Tibial nerve (tissue), 4 donors: ENCODE measurements around the gene GFPT2. TPM values are rescaled to one million over a fixed set of nuclear protein-coding genes. Genes with fewer than 3 reads are reported as not detected.
A peak's percentile ranks its signal among the peaks of the same experiment; 100 is the strongest.

ENCODE experiments used
- DNase-seq, 2 donors: peaks; one replicate each; pipeline ENCODE4 v3.0.0-alpha.2; 2019; ENCODE audit warnings: low spot score in 2 of 2
- H3K27ac ChIP-seq, 4 donors: fragments of 200-600 bp; sonication (generic) in 3 of 4; one replicate each; pipeline ENCODE4 v1.5.1; 2017 to 2019; ENCODE audit warnings: mild to moderate bottlenecking in 1 of 4
- H3K27me3 ChIP-seq, 2 donors: fragments of 200-600 bp; sonication (generic) in 1 of 2; one replicate each; pipeline versions ENCODE4 v1.5.1 to v1.6.0; 2017 to 2019
- H3K36me3 ChIP-seq, 3 donors: fragments of 200-600 bp; sonication (generic); one replicate each; pipeline ENCODE4 v1.5.1; 2018 to 2019
- H3K4me1 ChIP-seq, 4 donors: fragments of 200-600 bp; sonication (generic) in 3 of 4; one replicate each; pipeline ENCODE4 v1.5.1; 2017 to 2019
- H3K4me3 ChIP-seq, 4 donors: fragments of 200-600 bp; sonication (generic) in 3 of 4; one replicate each; pipeline ENCODE4 v1.5.1; 2017 to 2019; ENCODE audit warnings: mild to moderate bottlenecking in 1 of 4, moderate library complexity in 1 of 4
- H3K9me3 ChIP-seq, 4 donors: fragments of 200-600 bp; sonication (generic) in 3 of 4; one replicate each; pipeline ENCODE4 v1.5.1; 2017 to 2019
- CTCF ChIP-seq, 5 experiments: fragments of 200-600 bp in 3 of 5; fragments of 450-650 bp in 2 of 5; sonication (generic) in 3 of 5; IDR thresholded peaks; one replicate each; pipeline ENCODE4 v1.5.1; 2016 to 2019; ENCODE audit warnings: antibody characterized with exemption in 5 of 5, mild to moderate bottlenecking in 3 of 5, moderate library complexity in 2 of 5
- EP300 ChIP-seq, 2 donors: sonication (generic); formaldehyde crosslinking; IDR thresholded peaks; one replicate each; pipeline ENCODE4 v1.6.1; 2017; ENCODE audit warnings: antibody characterized with exemption in 2 of 2, mild to moderate bottlenecking in 1 of 2
- POLR2A ChIP-seq, 2 donors: fragments of 450-650 bp; IDR thresholded peaks; one replicate each; pipeline ENCODE4 v1.6.1; 2017; ENCODE audit warnings: antibody characterized with exemption in 2 of 2, mild to moderate bottlenecking in 2 of 2, moderate library complexity in 2 of 2
- WGBS, 2 donors: methylation state at CpG; one replicate each; pipeline ENCODE4 v1.1.5; 2018; 5-methylcytosine and 5-hydroxymethylcytosine counted together
- total RNA-seq, 4 donors: library from RNA; depleted of rRNA; stranded (reverse); fragments of >200 nt; gene quantifications; one replicate each; pipeline ENCODE4 v1.1.0, GENCODE V29; 2016

Gene GFPT2
- total RNA-seq, 4 donors from 2014 or later, result 36.1 to 64.5 (median 49.2) TPM

DNA sequence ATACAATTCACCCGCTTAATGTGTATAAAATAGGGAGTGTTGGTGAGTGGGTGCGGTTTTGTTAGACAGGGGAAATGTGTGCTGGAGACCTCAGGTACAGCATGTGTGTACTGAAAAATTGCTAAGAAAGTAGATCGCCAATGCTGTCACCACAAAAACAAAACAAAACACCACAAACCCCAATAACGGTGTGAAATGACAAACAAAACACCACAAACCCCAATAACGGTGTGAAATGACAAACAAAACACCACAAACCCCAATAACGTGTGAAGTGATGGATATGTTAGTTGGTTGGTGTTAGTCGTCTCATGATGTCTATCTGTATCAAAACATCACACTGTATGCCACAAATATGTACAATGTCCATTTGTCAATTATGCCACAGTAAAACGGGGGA lies 14.2 kb upstream of the GFPT2 start:
- no peak for DNase-seq
- no peak overlapping the region for H3K27ac ChIP-seq
- H3K4me1 ChIP-seq, result peaks cover 0 to 16% (median 2%) of the 10 kb centered on the region in 4 donors
- WGBS, 2 donors, result 86 to 87% methylated on average over 8 of the region's 8 CpGs
- no peaks in the 10 kb centered on the region for H3K9me3 ChIP-seq
- TF ChIP-seq EP300 (IDR thresholded peaks at IDR 0.05), result no peak
- TF ChIP-seq CTCF (IDR thresholded peaks at IDR 0.05), result no peak
- no peak for TF ChIP-seq POLR2A (IDR thresholded peaks at IDR 0.05)
- no peaks in the 10 kb centered on the region for H3K27me3 ChIP-seq
- no peaks in the 10 kb centered on the region for H3K36me3 ChIP-seq
- no peak overlapping the region for H3K4me3 ChIP-seq

DNA sequence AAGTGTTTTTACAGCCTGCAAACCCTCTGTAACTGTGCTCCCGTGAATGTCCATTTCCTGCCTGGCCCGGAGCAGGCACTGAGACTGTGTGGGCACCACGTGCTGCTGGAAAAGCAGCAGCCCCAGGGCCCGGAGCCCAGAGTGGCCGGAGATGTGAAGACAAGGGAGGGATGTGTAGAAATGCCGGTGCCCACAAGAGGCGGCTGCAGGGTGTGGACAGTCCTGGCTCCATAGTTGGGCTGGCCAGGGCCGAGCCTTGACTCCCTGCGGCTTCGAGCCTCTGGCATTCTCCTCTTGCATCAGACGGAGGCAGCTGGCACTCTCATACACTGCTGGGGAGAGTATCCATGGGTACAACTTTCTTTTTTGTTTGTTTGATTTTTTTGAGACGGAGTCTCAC lies 13.2 kb upstream of the GFPT2 start:
- peak overlapping the region in 2 of 4 donors; percentile 4 to 12 for H3K27ac ChIP-seq
- H3K4me3 ChIP-seq, result no peak overlapping the region
- no peak for TF ChIP-seq EP300 (IDR thresholded peaks at IDR 0.05)
- TF ChIP-seq POLR2A (IDR thresholded peaks at IDR 0.05), result no peak
- TF ChIP-seq CTCF (IDR thresholded peaks at IDR 0.05), result no peak
- no peaks in the 10 kb centered on the region for H3K9me3 ChIP-seq
- no peaks in the 10 kb centered on the region for H3K36me3 ChIP-seq
- DNase-seq, result no peak
- H3K27me3 ChIP-seq, result no peaks in the 10 kb centered on the region
- WGBS, 2 donors, result 43 to 46% methylated on average over 12 of the region's 12 CpGs
- peaks cover 0 to 16% (median 2%) of the 10 kb centered on the region in 4 donors for H3K4me1 ChIP-seq

- TF ChIP-seq POLR2A (IDR thresholded peaks at IDR 0.05), result no peak
- no peak for TF ChIP-seq CTCF (IDR thresholded peaks at IDR 0.05)
- no peak for TF ChIP-seq EP300 (IDR thresholded peaks at IDR 0.05)
- 80 to 83% methylated on average over 4 of the region's 4 CpGs for WGBS, 2 donors
- Histone ChIP-seq H3K27me3 (no peaks in the 10 kb centered on the region), H3K9me3 (no peaks in the 10 kb centered on the region), H3K36me3 (no peaks in the 10 kb centered on the region), H3K27ac (peak overlapping the region in 2 of 4 donors; percentile 4 to 12), H3K4me1 (peaks cover 0 to 14% (median 2%) of the 10 kb centered on the region in 4 donors), H3K4me3 (no peak overlapping the region)
- DNase-seq, result no peak
Measured at GRCh38 chr5:180365829-180366228, 12.7 kb upstream of the GFPT2 start.

DNA sequence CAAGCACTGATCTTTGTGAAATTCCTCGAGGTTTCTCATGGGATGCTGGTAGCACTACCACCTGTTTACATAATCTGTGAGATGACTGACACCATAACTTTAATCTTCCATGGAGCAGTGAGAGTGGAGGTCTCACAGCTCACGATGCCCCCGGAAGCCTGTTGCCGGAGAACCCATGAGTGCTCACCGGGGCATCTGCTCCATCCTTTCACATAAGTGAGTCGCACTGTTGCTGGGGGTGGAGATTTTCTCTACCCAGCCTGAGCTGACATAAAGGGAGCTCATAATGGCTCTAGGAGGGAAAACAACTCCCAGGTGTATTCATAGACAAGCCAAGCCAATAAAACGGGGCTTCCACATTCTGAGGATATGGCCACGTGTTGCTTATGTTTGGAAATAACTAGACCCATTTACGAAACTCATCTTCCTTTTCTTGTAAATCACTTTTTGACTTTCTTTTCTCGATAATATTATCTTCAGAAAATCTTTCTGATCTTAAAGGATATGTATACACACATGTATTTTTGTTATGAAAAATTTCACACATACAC lies 11.2 kb upstream of the GFPT2 start:
- no peak overlapping the region for H3K27ac ChIP-seq
- no peak overlapping the region for H3K4me3 ChIP-seq
- no peaks in the 10 kb centered on the region for H3K27me3 ChIP-seq
- TF ChIP-seq POLR2A (IDR thresholded peaks at IDR 0.05) (no peak), CTCF (IDR thresholded peaks at IDR 0.05) (no peak), EP300 (IDR thresholded peaks at IDR 0.05) (no peak)
- DNase-seq, result no peak
- H3K9me3 ChIP-seq, result no peaks in the 10 kb centered on the region
- H3K36me3 ChIP-seq, result no peaks in the 10 kb centered on the region
- WGBS, 2 donors, result 87 to 91% methylated on average over 10 of the region's 10 CpGs
- H3K4me1 ChIP-seq, result peaks cover 0 to 11% (median 2%) of the 10 kb centered on the region in 4 donors

DNA sequence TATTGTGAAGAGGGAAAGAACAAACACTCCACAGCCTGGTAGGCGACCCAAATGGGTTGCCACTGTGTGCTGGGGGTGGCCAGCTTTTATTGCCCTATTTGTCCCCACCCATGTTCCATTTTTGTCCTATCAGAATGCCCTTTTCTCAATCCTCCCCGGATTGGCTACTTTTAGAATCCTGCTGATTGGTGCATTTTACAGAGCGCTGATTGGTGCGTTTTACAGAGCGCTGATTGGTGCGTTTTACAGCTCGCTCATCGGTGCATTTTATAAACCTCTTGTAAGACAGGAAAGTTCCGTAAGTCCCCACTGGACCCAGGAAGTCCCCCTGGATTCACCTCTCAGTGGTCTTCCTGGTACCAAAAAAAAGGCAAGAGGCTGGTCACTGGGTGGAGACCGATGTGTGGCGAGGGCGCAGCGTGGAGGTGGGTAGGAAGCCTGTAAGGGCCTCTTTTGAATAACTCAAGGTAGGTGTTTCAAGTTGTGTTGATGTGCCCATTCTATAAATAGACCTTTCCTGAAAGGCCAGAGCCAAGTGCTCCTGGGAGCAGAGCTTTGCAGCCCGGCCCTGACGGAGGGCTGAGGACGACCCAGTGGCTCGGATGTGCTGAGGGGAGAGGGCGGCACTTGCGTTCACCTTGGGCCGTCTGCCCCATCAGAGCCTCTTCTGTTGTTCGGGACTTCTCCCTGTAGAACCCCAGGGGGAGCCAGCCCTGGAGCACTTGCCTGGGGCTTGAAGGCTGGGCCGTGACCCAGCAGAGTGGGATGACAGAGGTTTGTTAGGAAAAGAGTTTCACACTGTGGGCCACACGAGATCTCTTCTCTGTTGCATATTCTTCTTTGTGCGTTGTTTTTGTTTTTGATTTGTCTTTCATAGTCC lies 7.2 kb upstream of the GFPT2 start:
- Histone ChIP-seq H3K4me3 (no peak overlapping the region), H3K36me3 (no peaks in the 10 kb centered on the region), H3K4me1 (no peaks in the 10 kb centered on the region), H3K9me3 (peaks cover 0 to 4% (median 0%) of the 10 kb centered on the region in 4 donors), H3K27ac (no peak overlapping the region), H3K27me3 (no peaks in the 10 kb centered on the region)
- DNase-seq, result no peak
- TF ChIP-seq CTCF (IDR thresholded peaks at IDR 0.05), result no peak
- no peak for TF ChIP-seq EP300 (IDR thresholded peaks at IDR 0.05)
- no peak for TF ChIP-seq POLR2A (IDR thresholded peaks at IDR 0.05)
- 83 to 87% methylated on average over 20 to 24 of the region's 24 CpGs for WGBS, 2 donors
